HCT116 (cell line): Measurements from ENCODE around the gene POLE. TPM values are rescaled to one million over a fixed set of nuclear protein-coding genes. Genes with fewer than 3 reads are reported as not detected.
A peak's percentile ranks its signal among the peaks of the same experiment; 100 is the strongest.

ENCODE experiments used
- ATAC-seq: fragments of 200-7000 bp; cut with Tn5 transposase; 2 replicates; pipeline ENCODE4 v1.9.1; 2020; ENCODE audit warnings: mild to moderate bottlenecking, moderate library complexity
- BruUV-seq: library from RNA; stranded (reverse); fragments of 400-500 nt; replicated peaks from 2 replicates; lab custom pipeline; 2021; lab: Mats Ljungman, UMichigan
- CTCF ChIA-PET: fragments of 300-600 bp; sonication (Branson Sonifier 250); formaldehyde crosslinking; loops from one replicate; lab custom pipeline; 2021; ENCODE audit warnings: antibody characterized with exemption; lab: Charles Lee
- POLR2A ChIA-PET: fragments of 300-600, 350-600 bp; sonication (Branson Sonifier 250); formaldehyde crosslinking; loops from one replicate; lab custom pipeline; 2021; ENCODE audit warnings: antibody characterized with exemption; lab: Charles Lee
- RAD21 ChIA-PET, 2 experiments: fragments of 300-600 bp; sonication (Branson Sonifier 250); formaldehyde crosslinking; loops; one replicate each; lab custom pipeline; 2023; ENCODE audit warnings: low total read pairs in 2 of 2; ENCODE audit not compliant: uncharacterized antibody in 2 of 2, unreplicated experiment in 2 of 2, low non-redundant PET in 1 of 2; lab: Charles Lee
- DNase-seq: peaks from one replicate; pipeline ENCODE4 v3.0.0-alpha.2; 2010; ENCODE audit warnings: low read depth, low spot score
- H2AFZ ChIP-seq: fragments of 200-600 bp; shearing (Covaris generic), sonication (generic); 2 replicates; pipeline ENCODE4 v1.6.1; 2017; ENCODE audit warnings: low read depth, mixed run types, mixed read lengths, antibody characterized with exemption, low read length; ENCODE audit not compliant: poor library complexity, severe bottlenecking
- H3K27ac ChIP-seq: 2 replicates; pipeline ENCODE4 v1.5.1; 2012; ENCODE audit warnings: low read depth, low read length
- H3K27me3 ChIP-seq: fragments of 200-600 bp; sonication (generic); 2 replicates; pipeline ENCODE4 v1.6.1; 2016; ENCODE audit warnings: mixed run types, low read length, mixed read lengths; ENCODE audit not compliant: insufficient read depth
- H3K36me3 ChIP-seq, 2 experiments: fragments of 200-500 bp in 1 of 2; fragments of 200-600 bp in 1 of 2; sonication (Bioruptor generic) in 1 of 2; sonication (generic) in 1 of 2; 2 replicates each; pipeline versions ENCODE4 v1.5.1 to v1.6.1; 2014 to 2016; ENCODE audit warnings: low read length in 2 of 2, inconsistent platforms in 1 of 2, mixed read lengths in 1 of 2, mixed run types in 1 of 2; ENCODE audit not compliant: insufficient read depth in 2 of 2, control insufficient read depth in 1 of 2
- H3K4me1 ChIP-seq, 2 experiments: fragments of 200-600 bp in 1 of 2; sonication (generic) in 1 of 2; 2 replicates each; pipeline versions ENCODE4 v1.5.1 to v1.6.1; 2012 to 2017; ENCODE audit warnings: low read length in 2 of 2, inconsistent platforms in 1 of 2, mild to moderate bottlenecking in 1 of 2, mixed read lengths in 1 of 2, mixed run types in 1 of 2, moderate library complexity in 1 of 2; ENCODE audit not compliant: insufficient read depth in 2 of 2, control insufficient read depth in 1 of 2
- H3K4me2 ChIP-seq: fragments of 200-600 bp; sonication (generic); 2 replicates; pipeline ENCODE4 v1.6.1; 2017; ENCODE audit warnings: mixed run types, low read length, mixed read lengths
- H3K4me3 ChIP-seq, 2 experiments: fragments of 200-600 bp in 1 of 2; sonication (generic) in 1 of 2; replicated peaks in 1 of 2; 2 replicates each; pipeline ENCODE4 v1.5.1; 2011 to 2016; ENCODE audit warnings: low read length in 2 of 2, control low read depth in 1 of 2, low read depth in 1 of 2, mild to moderate bottlenecking in 1 of 2, mixed read lengths in 1 of 2, mixed run types in 1 of 2
- H3K79me2 ChIP-seq: fragments of 200-600 bp; sonication (generic); 2 replicates; pipeline ENCODE4 v1.6.1; 2017; ENCODE audit warnings: mild to moderate bottlenecking, mixed run types, low read length, moderate library complexity, mixed read lengths; ENCODE audit not compliant: insufficient read depth
- H3K9ac ChIP-seq: fragments of 200-600 bp; sonication (generic); 2 replicates; pipeline ENCODE4 v1.6.1; 2016; ENCODE audit warnings: low read length, mixed read lengths
- H3K9me2 ChIP-seq: fragments of 200-600 bp; sonication (generic), shearing (Covaris generic); 2 replicates; pipeline ENCODE4 v1.6.1; 2017; ENCODE audit warnings: mixed run types, mild to moderate bottlenecking, moderate library complexity; ENCODE audit not compliant: insufficient read depth
- H3K9me3 ChIP-seq, 2 experiments: fragments of 200-500 bp in 1 of 2; fragments of 200-600 bp in 1 of 2; sonication (Bioruptor generic) in 1 of 2; sonication (generic) in 1 of 2; 2 replicates each; pipeline ENCODE4 v1.6.1; 2014 to 2017; ENCODE audit warnings: low read length in 2 of 2, mixed read lengths in 2 of 2, inconsistent platforms in 1 of 2, low read depth in 1 of 2, mild to moderate bottlenecking in 1 of 2, mixed run types in 1 of 2, moderate library complexity in 1 of 2; ENCODE audit not compliant: control insufficient read depth in 1 of 2, insufficient read depth in 1 of 2
- H4K20me1 ChIP-seq: fragments of 200-600 bp; sonication (generic), shearing (Covaris generic); 2 replicates; pipeline ENCODE4 v1.6.1; 2017; ENCODE audit warnings: mixed run types, mild to moderate bottlenecking, moderate library complexity; ENCODE audit not compliant: insufficient read depth
- CEBPB ChIP-seq: IDR thresholded peaks from 2 replicates; pipeline ENCODE4 v1.6.1; 2012; ENCODE audit warnings: low read depth
- CTCF ChIP-seq, 3 experiments: fragments of 200-600 bp in 1 of 3; sonication (generic) in 1 of 3; IDR thresholded peaks in 2 of 3; conservative IDR thresholded peaks in 1 of 3; 2 replicates each; pipeline ENCODE4 v1.5.1; 2012 to 2017; ENCODE audit warnings: low read depth in 2 of 3, low read length in 2 of 3, antibody characterized with exemption in 1 of 3, borderline replicate concordance in 1 of 3, control low read depth in 1 of 3, mild to moderate bottlenecking in 1 of 3, mixed read lengths in 1 of 3, mixed run types in 1 of 3, moderate library complexity in 1 of 3; ENCODE audit not compliant: insufficient read depth in 1 of 3
- POLR2AphosphoS5 ChIP-seq: IDR thresholded peaks from 2 replicates; pipeline ENCODE4 v1.6.1; 2011; ENCODE audit warnings: mild to moderate bottlenecking, low read depth, low read length, moderate library complexity
- RAD21 ChIP-seq: IDR thresholded peaks from 2 replicates; pipeline ENCODE4 v1.6.1; 2012; ENCODE audit warnings: low read depth, mild to moderate bottlenecking
- intact Hi-C: fragments of 100-400 bp; cut with micrococcal nuclease; formaldehyde crosslinking; loops from 2 replicates; pipeline ENCODE4 v1.10.0; 2022
- total RNA-seq: library from RNA; stranded (reverse); gene quantifications from one replicate; pipeline ENCODE4 v1.2.1, GENCODE V29; 2021; ENCODE audit not compliant: unreplicated experiment
- TF ChIP-seq, protein P1 (sequence below): IDR thresholded peaks from 2 replicates; pipeline ENCODE4 v1.6.1; 2012

The POLE gene
- total RNA-seq, 1 experiment from 2014 or later, result 128 TPM

- peaks cover 3 to 9% of the 10 kb centered on the region in 2 experiments; a peak in 2 of 4 replicates for H3K36me3 ChIP-seq
- no peaks in the 10 kb centered on the region for H3K9me3 ChIP-seq
- RAD21 ChIA-PET, result no interaction called here
- no peak overlapping the region for H3K27ac ChIP-seq
- intact Hi-C loops, result no loop called here
- H4K20me1 ChIP-seq, result no peaks in the 10 kb centered on the region; the same call in 1 of the 2 replicates
- H3K9me2 ChIP-seq, result no peaks in the 10 kb centered on the region
- CTCF ChIA-PET, result no interaction called here
- no peak overlapping the region for H3K4me3 ChIP-seq
- H3K79me2 ChIP-seq, result no peaks in the 10 kb centered on the region
- no peak overlapping the region for H3K4me2 ChIP-seq
- H3K4me1 ChIP-seq, result no peaks in the 10 kb centered on the region
- ATAC-seq (no peak), DNase-seq (no peak)
- no peaks in the 10 kb centered on the region for H3K27me3 ChIP-seq
- no TSS peak for BruUV-seq
- H2AFZ ChIP-seq, result no peak overlapping the region
- TF ChIP-seq CEBPB (no peak), POLR2AphosphoS5 (no peak), CTCF (IDR thresholded peaks at IDR 0.05 in 2 of 3, conservative IDR thresholded peaks at IDR 0.05 in 1 of 3; ENCODE audit: borderline replicate concordance in 1 of 3, insufficient read depth in 1 of 3, low read depth in 2 of 3, low read length in 2 of 3) (no peak)
- TF ChIP-seq, protein P1, sequence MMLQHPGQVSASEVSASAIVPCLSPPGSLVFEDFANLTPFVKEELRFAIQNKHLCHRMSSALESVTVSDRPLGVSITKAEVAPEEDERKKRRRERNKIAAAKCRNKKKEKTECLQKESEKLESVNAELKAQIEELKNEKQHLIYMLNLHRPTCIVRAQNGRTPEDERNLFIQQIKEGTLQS, result no peak
- no peak overlapping the region for H3K9ac ChIP-seq
- POLR2A ChIA-PET, result no interaction called here
These were observed 102.7 kb downstream of the POLE start for GRCh38 chr12:132584429-132584828.

DNA sequence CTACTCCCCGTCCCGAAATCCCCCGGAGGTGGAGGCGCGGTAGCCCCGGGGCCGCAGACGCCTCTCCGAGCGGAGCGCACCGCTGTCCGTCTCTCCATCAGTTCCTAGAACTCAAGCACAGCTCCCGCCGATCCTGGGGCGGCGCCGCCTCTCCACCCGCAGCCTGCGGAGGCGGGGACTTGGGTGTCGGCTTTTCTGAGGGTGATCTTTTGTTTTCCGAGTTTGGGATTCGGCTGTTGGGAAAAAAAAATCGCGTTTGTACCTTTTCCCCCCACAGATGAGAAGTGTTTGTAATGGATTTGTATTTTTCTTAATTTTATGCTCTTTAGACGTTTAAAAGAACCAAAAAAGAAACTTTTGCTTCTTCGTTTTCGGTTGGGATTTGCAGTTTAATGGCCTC is 103.4 kb downstream of the POLE start:
- Histone ChIP-seq H3K27me3 (no peaks in the 10 kb centered on the region), H3K27ac (no peak overlapping the region), H3K79me2 (no peaks in the 10 kb centered on the region), H3K36me3 (peaks cover 3 to 9% of the 10 kb centered on the region in 2 experiments; a peak in 2 of 4 replicates), H3K4me2 (no peak overlapping the region), H3K4me1 (no peaks in the 10 kb centered on the region), H3K9me2 (no peaks in the 10 kb centered on the region), H2AFZ (no peak overlapping the region), H3K9ac (no peak overlapping the region), H3K9me3 (no peaks in the 10 kb centered on the region), H3K4me3 (no peak overlapping the region), H4K20me1 (no peaks in the 10 kb centered on the region; the same call in 1 of the 2 replicates)
- no peak for TF ChIP-seq RAD21
- ATAC-seq (no peak), DNase-seq (no peak)
- intact Hi-C loops, result no loop called here
- TSS peak; percentile 78 for BruUV-seq
- CTCF ChIA-PET, result no interaction called here
- POLR2A ChIA-PET, result no interaction called here
- RAD21 ChIA-PET, result no interaction called here
